Ishikawa (cell line): Measurements from ENCODE around the gene RGS10.
A peak's percentile ranks its signal among the peaks of the same experiment; 100 is the strongest.

Source experiments
- CEBPB ChIP-seq: IDR thresholded peaks from 2 replicates; pipeline ENCODE4 v1.6.1; 2012
- CREB1 ChIP-seq: IDR thresholded peaks from 2 replicates; pipeline ENCODE4 v1.6.1; 2012; ENCODE audit warnings: low read depth
- EGR1 ChIP-seq: IDR thresholded peaks from 2 replicates; pipeline ENCODE4 v1.6.1; 2012
- EP300 ChIP-seq: IDR thresholded peaks from 2 replicates; pipeline ENCODE4 v1.6.1; 2012; ENCODE audit warnings: borderline replicate concordance
- FOXM1 ChIP-seq: IDR thresholded peaks from 2 replicates; pipeline ENCODE4 v1.6.1; 2012; ENCODE audit warnings: low read depth, borderline replicate concordance
- NFIC ChIP-seq: IDR thresholded peaks from 2 replicates; pipeline ENCODE4 v1.6.1; 2012
- RAD21 ChIP-seq: IDR thresholded peaks from 2 replicates; pipeline ENCODE4 v1.6.1; 2012; ENCODE audit warnings: low read depth
- REST ChIP-seq: IDR thresholded peaks from 2 replicates; pipeline ENCODE4 v1.6.1; 2012; ENCODE audit warnings: low read depth, mild to moderate bottlenecking
- TAF1 ChIP-seq: IDR thresholded peaks from 2 replicates; pipeline ENCODE4 v1.6.1; 2012; ENCODE audit warnings: low read depth, mild to moderate bottlenecking
- TCF12 ChIP-seq: IDR thresholded peaks from 2 replicates; pipeline ENCODE4 v1.6.1; 2012; ENCODE audit warnings: low read depth
- TEAD4 ChIP-seq: IDR thresholded peaks from 2 replicates; pipeline ENCODE4 v1.6.1; 2012
- USF1 ChIP-seq: IDR thresholded peaks from 2 replicates; pipeline ENCODE4 v1.6.1; 2012
- YY1 ChIP-seq: IDR thresholded peaks from 2 replicates; pipeline ENCODE4 v1.6.1; 2012; ENCODE audit warnings: low read depth
- ZBTB7A ChIP-seq: IDR thresholded peaks from 2 replicates; pipeline ENCODE4 v1.6.1; 2012; ENCODE audit warnings: low read depth
- TF ChIP-seq, protein P1 (sequence below): IDR thresholded peaks from 2 replicates; pipeline ENCODE4 v1.6.1; 2012

Gene RGS10

DNA sequence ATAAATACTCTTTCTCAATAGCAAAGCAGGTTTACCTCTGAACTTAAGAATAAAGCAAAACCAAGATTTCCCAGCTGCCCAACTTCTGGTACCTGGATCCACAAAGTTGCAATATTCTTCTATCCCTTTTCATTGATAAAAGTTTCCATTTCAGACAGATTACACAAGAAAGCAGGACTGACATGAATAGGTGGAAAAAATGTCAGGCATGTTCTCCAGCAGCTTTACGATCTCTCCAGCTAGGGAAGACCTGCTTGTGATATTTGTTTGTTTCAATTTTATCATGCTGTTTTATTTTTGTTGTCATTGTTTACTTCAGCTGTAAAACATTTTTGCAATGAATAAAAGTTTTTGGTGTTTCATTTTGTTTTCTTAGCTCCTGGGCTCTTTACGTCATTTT, 9.0 kb downstream of the RGS10 start:
- TF ChIP-seq, protein P1, sequence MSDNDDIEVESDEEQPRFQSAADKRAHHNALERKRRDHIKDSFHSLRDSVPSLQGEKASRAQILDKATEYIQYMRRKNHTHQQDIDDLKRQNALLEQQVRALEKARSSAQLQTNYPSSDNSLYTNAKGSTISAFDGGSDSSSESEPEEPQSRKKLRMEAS, result no peak
- TF ChIP-seq TEAD4, result peak; percentile 31; the same call in 1 of the 2 replicates

GRCh38 chr10:119531067-119531466, 11.5 kb downstream of the RGS10 start:
- TF ChIP-seq TCF12, result no peak
- TF ChIP-seq, protein P1, result no peak
- no peak for TF ChIP-seq CREB1
- TF ChIP-seq TAF1, result no peak
- no peak for TF ChIP-seq YY1
- no peak for TF ChIP-seq CEBPB
- TF ChIP-seq EGR1, result no peak
- no peak for TF ChIP-seq TEAD4
- TF ChIP-seq EP300, result no peak
- TF ChIP-seq USF1, result no peak
- no peak for TF ChIP-seq REST
- no peak for TF ChIP-seq ZBTB7A
- no peak for TF ChIP-seq RAD21
- TF ChIP-seq FOXM1, result no peak
- no peak for TF ChIP-seq NFIC

DNA sequence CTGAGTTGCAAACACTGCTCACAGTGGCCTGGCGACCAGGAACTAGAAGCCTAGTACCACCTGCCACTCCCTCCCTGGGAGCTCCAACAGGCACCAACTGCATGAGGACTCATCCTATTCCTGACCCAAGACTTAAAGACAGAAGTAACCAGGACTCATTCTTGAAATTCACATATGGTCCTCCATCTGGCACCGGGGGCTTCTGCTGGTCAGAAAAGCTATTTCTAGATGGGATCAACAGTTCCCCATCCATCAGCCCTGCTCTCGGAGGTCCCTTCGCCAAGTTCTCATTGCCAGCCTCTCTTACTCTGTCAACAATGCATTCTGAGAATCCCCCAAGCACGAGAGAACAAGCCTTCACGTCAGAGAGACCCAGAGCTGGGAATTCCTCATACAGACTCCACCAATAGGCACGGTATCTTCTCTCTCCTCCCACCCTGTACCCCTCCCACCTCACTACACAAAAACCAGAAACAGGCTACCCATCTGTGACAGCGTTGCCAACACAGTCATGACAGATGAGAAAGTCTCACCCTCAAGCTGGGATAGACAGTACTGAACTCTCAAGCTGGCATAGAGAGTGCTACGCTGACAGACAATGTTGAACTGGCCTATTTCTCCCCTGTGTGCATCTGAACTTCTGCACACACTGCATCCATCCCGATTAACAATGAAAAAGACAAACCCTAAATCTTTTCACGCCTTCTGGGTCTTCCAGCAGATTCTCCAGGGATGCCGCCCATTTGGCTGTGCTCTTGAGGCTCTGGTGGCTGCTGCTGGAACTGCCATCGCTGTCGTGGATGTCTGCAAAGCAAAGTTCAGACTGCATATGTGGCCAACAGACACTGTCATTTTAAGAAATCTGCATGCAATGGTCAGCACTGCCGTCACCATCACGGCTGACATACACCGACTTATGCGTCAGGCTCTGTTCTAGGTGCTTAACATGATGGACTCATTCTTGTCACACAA, 15.6 kb downstream of the RGS10 start:
- TF ChIP-seq TCF12 (no peak), REST (no peak), NFIC (no peak), RAD21 (no peak), EGR1 (no peak), YY1 (no peak), EP300 (no peak), CEBPB (no peak), FOXM1 (no peak)
- TF ChIP-seq, protein P1, result no peak

DNA sequence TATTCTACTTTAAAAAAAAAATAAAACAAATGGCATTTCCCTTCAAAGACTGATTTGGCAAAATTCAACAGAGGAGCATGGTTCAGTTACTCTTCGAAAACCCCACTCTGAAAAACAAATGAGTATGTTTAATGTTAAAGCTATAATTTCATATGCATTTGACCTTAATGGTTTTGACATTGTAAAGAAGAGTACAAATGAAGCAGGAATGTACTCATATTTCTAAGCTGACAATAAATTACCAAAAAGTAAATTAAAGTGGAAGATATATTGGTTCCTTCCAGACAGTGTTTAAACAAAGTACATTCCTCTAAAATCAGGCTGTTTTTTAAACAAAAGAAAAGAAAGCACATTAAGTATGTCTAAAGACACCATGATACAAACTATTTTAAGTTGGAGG, 16.4 kb downstream of the RGS10 start:
- TF ChIP-seq RAD21 (no peak), EGR1 (no peak), CREB1 (no peak), REST (no peak), CEBPB (no peak), USF1 (no peak), TEAD4 (no peak), TCF12 (no peak), TAF1 (no peak), NFIC (no peak), EP300 (no peak), YY1 (no peak), ZBTB7A (no peak), FOXM1 (no peak)
- TF ChIP-seq, protein P1, result no peak
